ENCODE data around the gene GABRE. TPM values are rescaled to one million over a fixed set of nuclear protein-coding genes. Genes with fewer than 3 reads are reported as not detected.

GABRE gene
- total and polyA plus RNA-seq, 2 donors (not counting 3 experiments of a cell fraction or from before 2014, with no cell fraction given) = 6.1 to 33.4 TPM

DNA sequence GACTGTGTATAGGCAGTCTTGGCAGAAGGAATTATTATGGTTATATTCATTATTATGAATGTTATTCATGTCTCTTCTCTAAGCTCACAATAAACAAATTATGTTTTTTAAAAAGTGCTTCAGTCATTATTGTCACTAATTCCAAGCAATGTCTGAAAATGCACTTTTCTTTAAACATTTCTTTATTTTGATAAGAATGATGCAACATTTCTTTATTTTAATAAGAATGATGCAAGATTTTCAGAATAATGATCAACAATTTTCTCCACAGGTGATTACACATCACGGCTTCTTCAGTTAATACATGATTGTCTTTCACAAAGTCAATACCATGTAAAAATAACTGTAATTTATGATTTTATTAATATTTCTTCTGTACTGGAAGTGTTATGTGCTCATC lies 39.1 kb downstream of the GABRE start:
- BruUV-seq (replicated peaks) = no TSS peak
- Histone ChIP-seq H3K9me1 (replicated peaks; ENCODE audit: control insufficient read depth, extremely low read depth, insufficient read depth, low read length) (no peaks in the 10 kb centered on the region), H3K4me3 (replicated peaks in 1 of 3; ENCODE audit: insufficient read depth in 1 of 3, low read depth in 1 of 3, low read length in 3 of 3) (no peak overlapping the region), H3K36me3 (ENCODE audit: control insufficient read depth in 2 of 2, extremely low read depth in 1 of 2, insufficient read depth in 2 of 2, low read length in 2 of 2) (no peaks in the 10 kb centered on the region), H3K4me2 (ENCODE audit: insufficient read depth, low read length) (no peak overlapping the region), H3K4me1 (ENCODE audit: control insufficient read depth, extremely low read depth, insufficient read depth, low read length) (no peaks in the 10 kb centered on the region), H3K27me3 (ENCODE audit: control insufficient read depth in 2 of 2, insufficient read depth in 2 of 2, low read length in 2 of 2) (no peaks in the 10 kb centered on the region), H3K9me3 (replicated peaks; ENCODE audit: control insufficient read depth, insufficient read depth, low read length) (no peaks in the 10 kb centered on the region), H4K20me1 (replicated peaks; ENCODE audit: control insufficient read depth, extremely low read depth, insufficient read depth, low read length) (no peaks in the 10 kb centered on the region), H3K27ac (ENCODE audit: insufficient read depth, low read depth, low read length) (no peak overlapping the region), H2AFZ (ENCODE audit: low read depth, low read length) (no peak overlapping the region), H3K9ac (replicated peaks; ENCODE audit: extremely low read depth, insufficient read depth, low read length) (no peak overlapping the region), H3K79me2 (ENCODE audit: control insufficient read depth, insufficient read depth, low read length) (no peaks in the 10 kb centered on the region)
- TF ChIP-seq JUN (IDR thresholded peaks at IDR 0.05; ENCODE audit: borderline replicate concordance, insufficient read depth, insufficient read length, low read depth) (no peak), FOS (IDR thresholded peaks at IDR 0.05; ENCODE audit: borderline replicate concordance, insufficient read depth, low read length) (no peak), MYC (IDR thresholded peaks at IDR 0.05; ENCODE audit: low read depth, low read length) (no peak), POLR2AphosphoS5 (IDR thresholded peaks at IDR 0.05; ENCODE audit: insufficient read depth, low read depth, low read length) (no peak), POLR2A (IDR thresholded peaks at IDR 0.05; ENCODE audit: low read depth, low read length) (no peak), EZH2 (IDR thresholded peaks at IDR 0.05; ENCODE audit: borderline replicate concordance, low read depth, low read length, severe bottlenecking) (no peak), GATA2 (IDR thresholded peaks at IDR 0.05; ENCODE audit: insufficient read depth, insufficient read length, low read depth, low read length) (no peak)
- TF ChIP-seq, protein P1, sequence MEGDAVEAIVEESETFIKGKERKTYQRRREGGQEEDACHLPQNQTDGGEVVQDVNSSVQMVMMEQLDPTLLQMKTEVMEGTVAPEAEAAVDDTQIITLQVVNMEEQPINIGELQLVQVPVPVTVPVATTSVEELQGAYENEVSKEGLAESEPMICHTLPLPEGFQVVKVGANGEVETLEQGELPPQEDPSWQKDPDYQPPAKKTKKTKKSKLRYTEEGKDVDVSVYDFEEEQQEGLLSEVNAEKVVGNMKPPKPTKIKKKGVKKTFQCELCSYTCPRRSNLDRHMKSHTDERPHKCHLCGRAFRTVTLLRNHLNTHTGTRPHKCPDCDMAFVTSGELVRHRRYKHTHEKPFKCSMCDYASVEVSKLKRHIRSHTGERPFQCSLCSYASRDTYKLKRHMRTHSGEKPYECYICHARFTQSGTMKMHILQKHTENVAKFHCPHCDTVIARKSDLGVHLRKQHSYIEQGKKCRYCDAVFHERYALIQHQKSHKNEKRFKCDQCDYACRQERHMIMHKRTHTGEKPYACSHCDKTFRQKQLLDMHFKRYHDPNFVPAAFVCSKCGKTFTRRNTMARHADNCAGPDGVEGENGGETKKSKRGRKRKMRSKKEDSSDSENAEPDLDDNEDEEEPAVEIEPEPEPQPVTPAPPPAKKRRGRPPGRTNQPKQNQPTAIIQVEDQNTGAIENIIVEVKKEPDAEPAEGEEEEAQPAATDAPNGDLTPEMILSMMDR (IDR thresholded peaks at IDR 0.05; ENCODE audit: extremely low read depth in 1 of 2, insufficient read depth in 1 of 2, low read depth in 1 of 2, low read length in 2 of 2) = no peak
- TF ChIP-seq, protein P2, sequence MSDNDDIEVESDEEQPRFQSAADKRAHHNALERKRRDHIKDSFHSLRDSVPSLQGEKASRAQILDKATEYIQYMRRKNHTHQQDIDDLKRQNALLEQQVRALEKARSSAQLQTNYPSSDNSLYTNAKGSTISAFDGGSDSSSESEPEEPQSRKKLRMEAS (IDR thresholded peaks at IDR 0.05; ENCODE audit: insufficient read depth, insufficient read length) = no peak
- dilution Hi-C loops (cut with MboI; ENCODE audit: extremely low pct_ligation_motif_present, low sequenced_read_pairs) = no loop called here
- DNase-seq (ENCODE audit: low read depth, low spot score) (no peak), FAIRE-seq (no peak)
- intact Hi-C loops (cut with micrococcal nuclease) = no loop called here
- POLR2A ChIA-PET = no interaction called here
- CTCF ChIA-PET = no interaction called here
